ENCODE results near the gene ADAMTS3.

Gene ADAMTS3

DNA sequence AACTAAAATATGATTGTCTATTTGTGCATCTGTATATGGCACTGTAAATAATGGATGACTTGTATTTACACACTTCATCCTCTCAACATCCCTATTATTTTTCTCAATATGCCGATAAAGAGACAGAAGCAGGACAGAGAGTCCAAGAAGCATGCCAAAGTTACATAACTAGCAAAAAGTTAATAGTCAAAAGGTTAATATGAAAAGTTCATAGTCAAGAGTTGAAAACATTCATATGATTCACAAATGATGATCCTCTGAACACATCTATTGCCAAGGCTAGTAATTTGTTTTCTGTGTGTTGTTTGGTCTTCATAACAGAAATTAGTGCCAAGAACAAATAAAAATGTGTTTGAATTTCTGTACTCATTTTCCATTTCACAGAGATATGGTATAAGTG is 231.0 kb downstream of the ADAMTS3 start:
- no peak for DNase-seq

DNA sequence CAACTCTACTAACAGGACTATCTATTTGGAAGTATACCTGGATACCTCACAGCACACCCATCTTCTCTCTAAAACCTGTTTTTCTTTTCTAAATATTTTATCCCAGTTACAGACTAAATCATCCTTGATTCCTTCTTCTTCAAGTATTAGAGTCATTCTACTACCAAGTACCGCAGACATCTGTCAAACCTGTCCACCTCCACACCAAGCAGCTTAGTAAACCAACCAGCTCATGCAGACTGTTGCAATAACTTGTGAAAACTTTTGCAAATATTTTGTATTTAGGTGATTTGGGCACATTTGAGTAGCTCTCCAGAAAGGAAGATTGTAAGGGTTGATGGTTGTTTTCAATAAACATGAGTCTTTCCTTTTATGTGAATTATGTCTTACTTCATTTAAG is 238.6 kb downstream of the ADAMTS3 start:
- DNase-seq = no peak

DNA sequence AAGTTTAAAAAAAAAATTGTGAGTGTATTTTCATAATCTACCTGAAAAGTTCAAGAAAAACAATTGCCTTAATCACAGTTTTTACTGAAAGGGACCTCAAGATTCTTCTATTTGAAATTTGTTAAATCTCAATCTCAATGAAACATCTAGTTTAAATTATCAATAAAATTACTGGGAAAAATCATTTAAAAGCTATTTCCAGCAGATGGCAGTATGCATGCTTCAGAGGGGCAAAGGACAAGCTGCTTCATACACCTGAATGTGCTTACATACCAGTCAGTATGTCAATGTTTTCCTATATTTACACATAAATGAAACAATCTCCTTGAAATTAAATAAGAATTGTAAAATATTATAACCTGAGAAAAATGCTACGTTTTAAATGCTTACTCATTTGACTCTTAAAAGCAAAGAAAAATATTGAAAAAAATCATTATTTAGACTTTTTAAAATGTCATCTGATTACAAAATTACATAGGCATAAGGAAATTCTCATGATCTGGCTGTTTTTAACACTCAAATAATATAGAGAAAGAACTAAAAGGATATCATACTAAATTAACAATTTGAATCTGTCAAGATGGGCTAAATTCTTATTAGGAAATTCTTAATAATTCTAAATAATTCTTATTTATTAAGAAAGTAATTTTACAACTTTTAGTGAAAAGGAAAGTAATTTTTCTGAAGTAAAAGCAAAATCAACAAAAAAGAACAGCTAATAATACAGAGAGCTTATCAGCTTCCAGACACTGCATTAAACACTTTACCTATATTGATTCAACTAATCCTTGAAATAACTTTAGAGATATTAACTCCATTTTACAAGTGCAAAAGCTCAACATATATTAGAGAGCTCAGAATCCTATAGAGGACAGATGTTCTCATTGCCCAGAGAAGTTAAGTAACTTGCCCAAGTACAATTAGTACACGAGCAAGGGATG is 242.1 kb downstream of the ADAMTS3 start:
- DNase-seq = peak in 1 of 2 donors; percentile 16

DNA sequence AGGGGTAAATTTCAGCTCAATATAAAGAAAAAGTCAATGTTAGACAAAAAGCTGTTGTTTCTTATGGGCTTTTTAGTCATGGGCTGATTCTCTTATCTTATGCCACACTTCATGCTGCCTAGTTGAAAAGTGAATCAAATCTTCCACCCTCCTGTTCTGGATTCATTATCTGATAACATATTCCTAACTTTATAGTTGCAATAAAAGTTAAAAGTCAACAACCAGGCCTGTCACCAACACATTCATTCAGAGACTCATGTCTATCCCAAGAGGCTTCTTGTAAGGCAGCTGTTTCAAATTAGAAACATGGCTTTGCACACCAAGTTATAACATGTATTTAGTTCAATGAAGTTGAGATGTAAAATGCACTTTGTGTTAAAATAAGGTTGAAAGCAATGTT is 243.8 kb downstream of the ADAMTS3 start:
- no peak for DNase-seq

DNA sequence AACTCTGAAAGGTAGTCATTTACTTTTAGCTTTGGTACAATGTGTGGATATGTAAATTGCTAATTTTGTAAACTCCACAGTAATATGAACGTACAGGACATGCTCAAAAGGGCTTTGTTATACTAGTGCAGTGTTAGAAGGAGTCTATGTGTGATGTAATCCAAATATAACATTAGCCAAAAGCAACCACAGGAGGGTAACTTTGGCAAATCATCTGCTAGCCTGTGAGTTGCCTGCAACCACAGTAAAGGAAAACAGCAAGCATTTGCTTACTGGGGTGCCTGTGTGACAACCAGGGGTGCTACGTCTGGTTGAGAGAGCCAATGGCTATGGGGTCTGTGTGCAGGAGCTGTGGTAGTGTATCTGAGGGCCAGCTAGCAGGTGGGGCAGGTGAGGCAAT is 245.8 kb downstream of the ADAMTS3 start:
- no peak for DNase-seq

DNA sequence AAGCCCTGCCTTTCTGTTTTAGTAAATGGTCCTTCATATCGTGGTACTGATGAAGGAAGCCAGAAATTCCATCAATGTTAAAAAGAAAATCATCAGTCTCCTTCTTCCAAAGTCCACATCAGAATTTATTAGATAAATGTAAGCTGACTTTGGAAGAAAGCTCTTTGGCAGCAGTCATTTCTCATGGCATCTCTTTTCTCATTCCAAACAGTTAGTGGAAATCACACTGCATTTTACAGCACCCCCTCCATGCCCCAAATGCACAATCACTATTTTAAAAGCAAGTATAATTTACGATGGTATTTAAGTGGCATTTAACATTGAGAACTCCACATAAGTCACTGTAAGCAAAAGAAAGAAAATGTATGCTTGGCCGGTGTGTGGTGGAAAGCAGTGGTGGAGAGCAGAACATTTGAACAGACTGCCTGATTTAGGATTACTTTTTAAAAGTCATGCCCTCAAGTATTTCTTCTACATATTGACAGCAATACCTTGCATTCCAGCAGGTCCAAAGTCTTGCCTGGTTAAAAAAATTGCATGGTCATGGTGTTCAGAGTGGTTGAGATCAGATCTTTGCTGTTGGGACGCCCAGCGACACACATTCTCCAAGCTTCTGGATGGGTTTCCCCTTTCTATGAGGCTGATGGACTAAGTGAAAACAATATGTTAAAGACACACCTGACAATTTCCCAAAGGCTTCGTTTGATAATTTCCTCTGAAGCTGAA is 248.6 kb downstream of the ADAMTS3 start:
- no peak for DNase-seq

DNA sequence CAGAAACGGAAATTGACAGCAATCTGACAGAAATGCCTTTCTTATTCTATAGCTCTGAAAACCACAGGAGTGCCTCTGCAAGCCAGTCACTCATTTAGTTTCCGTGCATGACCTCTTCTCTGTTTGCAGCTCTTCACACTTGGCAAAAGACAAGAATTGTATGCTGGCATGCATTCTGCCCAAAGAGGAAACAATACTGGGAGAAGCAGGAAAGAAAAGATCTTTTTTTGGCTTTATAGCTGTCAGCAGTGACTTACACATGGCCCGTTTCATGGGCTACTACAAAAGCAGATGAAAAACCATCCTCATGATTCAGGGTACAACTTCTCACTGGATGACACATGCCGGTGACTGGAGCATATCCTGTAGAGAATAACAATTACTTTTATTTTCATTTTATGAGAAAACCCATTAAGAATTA is 249.4 kb downstream of the ADAMTS3 start:
- DNase-seq = no peak

DNA sequence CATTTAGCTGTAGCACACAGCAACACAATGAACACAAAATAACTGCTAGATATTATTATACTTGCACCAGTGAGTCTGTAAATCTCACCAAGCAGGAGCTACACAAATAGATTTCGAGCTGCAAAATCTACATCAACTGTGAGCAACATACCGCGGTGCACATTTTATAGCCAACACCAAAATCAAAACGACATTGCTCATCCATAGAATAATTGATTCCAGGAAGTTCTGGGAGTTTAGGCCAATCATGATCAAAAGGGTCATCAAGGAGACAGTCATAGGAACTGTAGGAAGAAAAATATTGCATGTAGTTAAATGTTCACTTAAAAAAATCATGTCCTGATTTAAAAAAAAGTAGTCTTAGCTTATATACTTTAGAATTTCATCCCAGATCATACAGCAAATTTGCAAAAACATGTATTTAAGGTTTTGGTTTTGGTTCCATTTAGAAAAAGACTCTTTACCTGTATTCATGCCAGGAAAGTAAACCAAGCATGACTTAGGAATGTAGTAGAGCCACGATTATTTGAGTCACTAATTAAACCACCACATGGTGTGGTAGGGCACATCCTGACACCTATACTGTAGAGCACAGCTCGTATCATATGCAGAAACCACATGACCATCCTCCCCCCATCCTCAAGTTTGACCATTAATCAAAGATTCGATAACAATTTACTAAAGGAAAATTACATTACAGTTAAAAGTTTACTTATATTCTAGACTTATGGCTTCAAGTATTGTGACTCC is 250.4 kb downstream of the ADAMTS3 start:
- no peak for DNase-seq

DNA sequence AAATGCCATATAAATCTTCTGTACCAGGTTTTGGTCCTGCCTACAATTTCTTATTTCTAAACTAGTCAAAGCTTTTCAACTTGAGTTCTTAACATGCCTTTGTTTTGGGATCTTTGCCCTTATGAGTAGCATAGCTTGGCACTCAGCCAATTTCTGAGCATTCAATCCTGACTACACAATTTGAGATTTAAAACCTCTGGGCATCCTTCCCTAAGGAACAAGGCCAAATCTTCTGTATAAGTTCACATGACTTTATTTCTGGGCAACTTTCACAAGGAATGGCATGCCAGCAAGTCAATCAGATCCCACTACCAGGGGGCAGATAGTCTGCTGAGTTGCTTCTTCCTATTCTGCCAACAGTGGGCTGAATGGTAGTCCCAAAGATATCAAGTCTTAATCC is 254.2 kb downstream of the ADAMTS3 start:
- DNase-seq = no peak

DNA sequence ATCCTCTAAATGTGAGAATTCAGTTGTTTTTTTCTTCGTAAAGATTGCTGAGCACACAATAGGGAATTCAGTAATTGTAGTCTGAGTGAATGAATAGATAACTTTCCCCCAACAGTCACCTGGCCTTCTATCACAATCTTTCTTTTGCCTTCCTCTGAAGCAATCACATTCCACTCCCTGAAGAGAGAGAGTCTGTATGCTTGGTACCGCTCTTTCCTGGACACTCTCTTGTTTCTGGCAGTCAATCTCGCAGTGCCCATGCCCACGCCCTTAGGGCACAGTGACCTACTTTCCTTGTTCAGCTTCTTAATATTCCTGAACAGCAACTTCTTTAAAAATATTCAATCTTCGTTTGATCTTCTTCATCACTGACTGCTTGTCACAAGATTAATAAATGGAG is 255.9 kb downstream of the ADAMTS3 start:
- DNase-seq = no peak

DNA sequence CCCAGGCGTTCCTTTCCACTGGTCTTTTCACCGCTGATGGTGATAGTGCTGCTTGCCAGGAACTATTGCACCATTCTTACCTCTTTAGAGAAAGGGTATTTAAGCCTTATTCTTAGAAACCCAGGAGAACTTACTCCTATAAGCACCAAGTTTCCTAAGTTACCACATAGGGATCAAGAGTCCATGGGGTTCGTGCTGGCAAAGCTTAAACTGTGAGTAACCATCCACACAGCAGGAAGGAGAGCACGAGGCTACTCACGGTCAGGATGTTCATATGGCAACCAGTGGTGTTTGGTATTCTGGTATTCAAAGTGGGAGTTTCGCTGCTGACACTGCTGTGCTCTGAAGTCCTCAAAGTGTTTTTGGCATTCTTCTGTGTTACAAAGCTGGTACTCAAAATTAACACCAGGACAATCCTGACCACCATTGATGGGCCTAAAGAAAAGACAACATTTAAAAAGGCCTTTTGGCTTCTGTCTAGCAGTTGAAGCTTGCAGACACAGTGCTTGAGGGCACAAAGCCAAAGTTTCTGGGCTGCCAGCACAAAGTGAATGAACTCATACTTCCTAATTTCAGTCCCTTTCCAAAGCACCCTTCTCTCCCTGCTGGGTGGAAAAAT is 256.9 kb downstream of the ADAMTS3 start:
- no peak for DNase-seq

DNA sequence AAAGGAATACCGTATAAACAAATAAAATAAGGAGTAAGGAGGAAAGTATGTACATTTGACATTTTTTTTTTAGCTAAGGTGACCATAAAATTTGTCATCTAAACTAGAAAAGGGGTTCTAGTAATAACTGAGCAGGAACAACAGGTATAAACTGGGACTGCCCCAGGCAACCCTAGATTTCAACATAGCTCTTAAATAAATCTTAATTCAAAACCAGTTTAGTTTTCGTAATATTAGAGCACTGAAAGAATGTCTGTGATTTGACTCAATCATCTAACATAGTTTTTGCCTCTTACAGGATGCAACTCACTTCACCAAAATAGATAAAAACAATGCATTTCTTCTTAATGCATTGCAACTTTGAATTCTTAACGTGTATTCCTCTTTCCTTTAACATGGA is 257.7 kb downstream of the ADAMTS3 start:
- DNase-seq = no peak

DNA sequence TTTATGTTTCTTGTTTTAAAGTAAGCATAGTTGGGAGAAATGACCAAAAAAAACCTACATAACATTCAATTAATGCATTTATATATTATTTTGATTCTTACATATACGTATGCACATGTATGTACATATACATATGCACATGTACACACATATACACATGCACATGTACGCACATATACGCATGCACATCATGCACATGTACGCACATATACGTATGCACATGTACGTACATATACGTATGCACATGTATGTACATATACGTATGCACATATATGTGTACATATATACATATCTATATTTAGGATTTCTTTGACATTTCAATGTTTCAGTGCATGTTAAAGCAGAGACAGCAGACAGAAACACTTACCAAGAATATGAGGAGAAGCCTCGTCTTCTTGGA is 263.4 kb downstream of the ADAMTS3 start:
- DNase-seq = no peak

DNA sequence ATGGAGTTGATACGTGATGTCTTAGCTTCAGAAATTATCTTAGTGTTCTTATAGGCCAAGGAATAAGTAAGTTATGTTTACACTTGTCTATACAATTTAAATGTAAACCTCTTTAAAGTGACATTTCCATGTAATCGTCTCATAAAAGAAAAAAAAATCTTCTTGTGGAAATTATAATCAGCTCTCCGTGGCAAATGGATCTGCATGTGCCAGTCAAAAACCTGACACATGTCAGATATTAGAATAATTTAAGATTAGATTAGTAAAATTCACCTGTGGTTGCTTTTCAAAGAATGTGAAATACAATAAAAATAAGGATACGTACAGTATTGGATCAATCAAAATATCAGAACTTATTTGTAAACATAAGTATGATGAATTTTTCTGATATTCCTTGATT is 263.9 kb downstream of the ADAMTS3 start:
- DNase-seq = no peak

DNA sequence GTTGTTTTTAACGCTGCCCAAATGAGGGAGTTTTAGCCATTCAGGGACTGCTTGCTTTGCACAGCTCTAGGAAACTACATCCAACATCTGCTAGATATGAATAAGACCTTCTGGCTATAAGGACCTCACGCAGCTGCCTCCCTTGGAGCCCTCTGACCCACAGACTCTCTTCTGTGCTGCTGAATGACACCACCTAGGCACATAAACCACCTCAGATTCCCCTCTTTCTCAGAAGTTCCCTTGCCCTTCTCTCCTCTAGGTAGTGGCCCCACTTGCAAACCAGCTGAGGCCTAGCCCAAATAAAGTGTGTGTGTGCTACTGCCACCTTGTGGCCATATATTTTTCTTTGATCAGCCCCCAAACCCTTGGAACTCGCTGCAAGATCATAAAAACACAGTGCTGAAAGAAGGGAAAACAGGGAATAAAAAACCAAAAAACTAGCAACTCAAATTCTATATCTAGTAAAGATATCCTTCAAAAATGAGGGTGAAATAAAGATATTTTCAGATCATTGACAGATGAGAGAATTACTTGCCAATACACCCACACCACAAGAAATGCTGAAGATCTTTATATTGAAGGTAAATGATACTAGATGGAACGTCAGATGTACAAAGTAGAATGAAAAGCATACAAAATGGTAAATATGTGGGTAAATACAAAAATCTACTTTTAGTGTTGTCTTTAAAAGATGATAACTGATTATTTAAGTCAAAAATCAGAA is 265.9 kb downstream of the ADAMTS3 start:
- peak in 1 of 2 donors; percentile 40 for DNase-seq

DNA sequence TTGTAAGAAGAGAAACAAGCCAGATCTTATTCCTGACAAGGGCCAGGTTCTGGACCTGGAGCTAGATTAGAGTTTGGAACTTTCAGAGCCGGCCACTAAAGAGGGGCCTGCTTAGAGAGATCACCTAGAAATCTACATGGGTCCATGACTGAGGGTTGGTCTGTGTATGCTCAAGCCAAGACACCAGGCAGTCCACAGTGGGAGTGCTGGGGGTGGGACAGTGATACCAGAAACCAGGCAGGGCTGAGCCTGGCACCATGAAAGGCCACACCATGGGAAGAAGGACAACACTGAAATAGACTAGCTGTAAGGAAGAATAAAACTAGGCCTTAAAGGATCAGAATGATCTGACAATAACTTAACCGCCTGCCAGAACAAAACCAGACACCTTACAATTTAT is 267.3 kb downstream of the ADAMTS3 start:
- no peak for DNase-seq

DNA sequence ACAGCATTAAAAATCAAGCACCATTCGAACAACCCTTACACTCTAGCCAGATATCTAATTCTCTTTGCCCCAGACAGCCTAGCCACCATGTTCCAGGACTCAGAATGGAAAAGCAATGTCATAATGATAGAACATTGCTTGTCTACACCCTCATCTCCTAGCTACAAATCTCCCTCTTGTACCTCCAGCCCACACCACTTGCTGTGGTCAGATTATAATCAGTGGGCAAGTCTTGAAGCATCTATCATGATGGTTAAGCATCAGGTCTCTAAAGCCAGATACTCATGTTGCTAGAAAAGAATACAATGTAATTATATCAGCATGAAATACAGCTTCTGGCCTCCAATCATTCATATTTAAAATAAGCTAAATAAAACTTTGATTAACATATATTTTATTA is 268.9 kb downstream of the ADAMTS3 start:
- DNase-seq = no peak

DNA sequence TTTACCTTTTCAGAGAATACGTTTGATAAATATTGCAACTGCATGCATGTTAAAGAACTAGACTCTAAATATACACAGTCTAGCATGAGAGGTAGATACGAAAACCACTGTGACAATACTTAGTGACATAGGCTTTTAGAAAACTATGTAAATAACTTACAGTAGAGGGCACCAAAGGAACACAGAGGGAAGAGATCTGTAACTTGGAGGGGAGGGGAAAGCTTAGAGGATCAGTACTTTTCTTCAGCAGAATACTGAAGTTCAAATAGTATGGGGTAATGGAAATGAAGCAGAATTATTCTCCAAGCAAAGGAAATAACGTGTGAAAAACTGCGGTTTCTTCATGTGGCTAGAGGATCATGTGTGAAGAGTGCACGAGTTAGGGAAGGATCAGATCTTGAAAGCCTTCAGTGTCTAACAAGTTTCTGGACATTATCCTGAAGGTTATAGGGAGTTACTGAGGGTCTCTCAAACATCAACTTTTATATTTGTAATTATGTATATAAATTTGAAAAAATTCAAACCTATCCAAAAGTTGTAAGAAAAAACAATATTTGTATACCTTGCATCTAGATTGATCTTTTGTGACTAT is 273.0 kb downstream of the ADAMTS3 start:
- peak in 1 of 2 donors; percentile 22 for DNase-seq

DNA sequence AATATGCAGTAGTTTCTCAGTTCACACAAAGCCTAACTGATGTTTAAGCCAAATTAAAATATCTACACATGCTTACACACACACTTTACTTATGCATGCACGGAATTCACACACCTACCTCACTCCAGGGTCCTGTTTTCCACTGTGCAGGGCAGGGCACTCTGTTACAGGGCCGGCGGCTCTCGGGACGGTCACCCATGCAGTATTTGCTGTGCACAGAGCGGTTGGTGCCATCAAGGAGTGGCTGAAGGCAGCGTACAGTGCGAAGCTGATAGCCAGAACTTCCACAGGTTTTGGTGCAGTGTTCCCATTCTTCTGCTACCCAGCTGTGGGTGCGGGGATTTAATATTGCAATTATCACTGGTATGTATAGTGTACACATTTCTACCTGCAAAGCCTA is 278.3 kb downstream of the ADAMTS3 start:
- no peak for DNase-seq

DNA sequence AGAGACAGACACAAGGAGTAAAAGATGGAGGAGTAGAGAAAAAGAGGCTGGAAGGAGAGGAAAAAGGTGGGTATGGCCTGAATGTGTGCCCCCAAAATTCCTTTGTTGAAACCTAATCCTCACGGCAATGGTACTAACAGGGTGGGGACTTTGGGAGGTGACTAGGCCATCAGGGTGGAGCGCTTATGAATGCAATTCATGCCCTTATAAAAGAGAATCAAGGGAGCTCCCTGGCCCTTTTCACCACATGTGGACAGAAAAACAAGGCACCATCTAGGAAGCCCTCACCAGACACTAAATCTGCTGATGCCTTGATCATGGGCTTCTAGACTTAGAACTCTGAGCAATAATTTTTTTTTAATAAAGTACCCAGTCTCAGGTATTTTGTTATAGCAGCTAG is 282.1 kb downstream of the ADAMTS3 start:
- DNase-seq = no peak

DNA sequence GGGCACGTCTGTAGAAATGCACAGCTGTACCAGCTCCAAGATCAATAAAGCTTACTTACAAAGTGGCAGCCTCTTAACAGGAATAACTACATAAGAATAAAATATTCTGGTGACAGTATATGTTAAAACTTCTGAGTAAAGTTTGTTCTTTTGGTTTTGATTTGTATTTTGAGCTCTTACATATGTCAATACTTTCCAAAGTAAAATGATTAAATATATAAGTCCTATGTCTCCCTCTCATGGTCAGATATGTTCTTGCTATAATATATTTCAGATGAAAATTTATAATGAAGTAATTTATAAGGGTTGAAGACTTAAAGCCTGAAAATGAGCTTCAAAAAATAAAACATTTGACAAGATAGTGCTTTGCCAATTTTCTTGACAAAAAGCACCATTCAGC is 282.8 kb downstream of the ADAMTS3 start:
- no peak for DNase-seq

DNA sequence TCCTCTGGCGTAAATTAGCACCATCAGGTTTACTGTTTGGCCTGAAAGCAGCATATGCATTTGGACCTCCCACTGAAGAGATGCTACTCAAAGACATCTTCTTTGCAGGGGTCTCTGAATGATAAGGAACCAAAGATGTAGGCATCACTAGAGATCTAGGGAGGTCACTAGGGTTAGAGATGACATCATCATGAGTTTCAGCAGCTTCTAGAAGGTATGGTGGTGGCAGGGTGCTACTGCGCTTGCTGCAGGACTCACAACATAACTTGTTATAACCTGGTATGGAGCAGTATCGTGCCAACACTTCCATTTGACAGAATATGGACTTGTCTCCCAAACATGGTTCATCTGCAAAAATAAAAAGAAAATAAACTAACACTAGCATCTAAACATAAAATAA is 285.7 kb downstream of the ADAMTS3 start:
- no peak for DNase-seq
